Caco-2 (cell line): ENCODE data around the gene DRC7. TPM values are rescaled to one million over a fixed set of nuclear protein-coding genes. Genes with fewer than 3 reads are reported as not detected.

Source experiments
- BruUV-seq: library from RNA; stranded (reverse); fragments of 400-500 nt; replicated peaks from 2 replicates; lab custom pipeline; 2021; lab: Mats Ljungman, UMichigan
- CTCF ChIA-PET: fragments of 300-600 bp; sonication (Branson Sonifier 250); formaldehyde crosslinking; loops from one replicate; lab custom pipeline; 2022; ENCODE audit warnings: antibody characterized with exemption; lab: Charles Lee
- POLR2A ChIA-PET: fragments of 300-600 bp; sonication (Branson Sonifier 250); formaldehyde crosslinking; loops from one replicate; lab custom pipeline; 2022; ENCODE audit warnings: antibody characterized with exemption; lab: Charles Lee
- DNase-seq, 2 experiments: peaks; one replicate each; pipeline versions ENCODE4 v3.0.0 to v3.0.0-alpha.2; 2020 to 2022
- H3K27me3 ChIP-seq: replicated peaks from 2 replicates; pipeline ENCODE4 v1.6.0; 2011; ENCODE audit warnings: low read length; ENCODE audit not compliant: control insufficient read depth, insufficient read depth
- H3K36me3 ChIP-seq: 2 replicates; pipeline ENCODE4 v1.5.1; 2011; ENCODE audit warnings: low read length; ENCODE audit not compliant: control insufficient read depth, insufficient read depth
- H3K4me1 ChIP-seq: fragments of 250-450 bp; sonication (Bioruptor Pico); 2 replicates; pipeline ENCODE4 v1.5.1; 2020; ENCODE audit warnings: mild to moderate bottlenecking
- H3K4me3 ChIP-seq: 2 replicates; pipeline ENCODE4 v1.5.1; 2011; ENCODE audit warnings: low read depth, mild to moderate bottlenecking, control low read depth, low read length
- H3K9me3 ChIP-seq: fragments of 250-450 bp; sonication (Bioruptor Pico); 2 replicates; pipeline ENCODE4 v1.5.1; 2020; ENCODE audit warnings: mild to moderate bottlenecking, moderate library complexity
- H3K27ac Mint-ChIP-seq: one replicate; pipeline ENCODE4 v1.8.0; 2022; ENCODE audit warnings: mixed read lengths; ENCODE audit not compliant: unreplicated experiment
- H3K27me3 Mint-ChIP-seq: one replicate; pipeline ENCODE4 v1.8.0; 2022; ENCODE audit warnings: mixed read lengths; ENCODE audit not compliant: insufficient read depth, unreplicated experiment
- H3K36me3 Mint-ChIP-seq: one replicate; pipeline ENCODE4 v1.8.0; 2022; ENCODE audit warnings: mild to moderate bottlenecking, mixed read lengths; ENCODE audit not compliant: insufficient read depth, unreplicated experiment
- H3K4me1 Mint-ChIP-seq: one replicate; pipeline ENCODE4 v1.8.0; 2022; ENCODE audit warnings: low read depth, mixed read lengths; ENCODE audit not compliant: unreplicated experiment
- H3K4me3 Mint-ChIP-seq: one replicate; pipeline ENCODE4 v1.8.0; 2022; ENCODE audit warnings: mild to moderate bottlenecking, moderate library complexity, mixed read lengths; ENCODE audit not compliant: unreplicated experiment
- H3K9me3 Mint-ChIP-seq: one replicate; pipeline ENCODE4 v1.8.0; 2022; ENCODE audit warnings: mixed read lengths; ENCODE audit not compliant: unreplicated experiment
- CTCF ChIP-seq, 2 experiments: fragments of 200-600 bp in 1 of 2; IDR thresholded peaks; 1 replicate in 1 of 2; 2 replicates in 1 of 2; pipeline versions ENCODE4 v1.5.1 to v1.8.0; 2011 to 2022; ENCODE audit warnings: antibody characterized with exemption in 1 of 2, control low read depth in 1 of 2, inconsistent platforms in 1 of 2, low read depth in 1 of 2, low read length in 1 of 2, mild to moderate bottlenecking in 1 of 2, moderate library complexity in 1 of 2; ENCODE audit not compliant: insufficient read depth in 1 of 2, severe bottlenecking in 1 of 2, unreplicated experiment in 1 of 2
- intact Hi-C: fragments of 100-400 bp; cut with micrococcal nuclease; formaldehyde crosslinking; loops from one replicate; pipeline ENCODE4 v1.10.0; 2022; ENCODE audit not compliant: unreplicated experiment
- total RNA-seq: library from RNA; stranded (reverse); gene quantifications from 2 replicates; pipeline ENCODE4 v1.2.3, GENCODE V29; 2022

Gene DRC7
- total RNA-seq, 1 experiment from 2014 or later, result 1.1 TPM

- peak in 1 of 2 experiments; percentile 34 for DNase-seq
- ChIA-PET POLR2A (interaction anchor here (1.7 kb wide), 1 partner anchor 14 kb away, joined by 7 read pairs; the partner anchor contains the start of gene KATNB1), CTCF (interaction anchor here (0.5 to 1.9 kb wide), 3 partner anchors 13 to 135 kb away, joined by 3 to 9 read pairs (median 3); partner anchors contain the start of gene KATNB1)
- no TSS peak for BruUV-seq
- Histone ChIP-seq H3K27me3 (no peaks in the 10 kb centered on the region), H3K4me1 (peaks cover 4% of the 10 kb centered on the region; the same call in 1 of the 2 replicates), H3K36me3 (no peaks in the 10 kb centered on the region), H3K9me3 (no peaks in the 10 kb centered on the region), H3K4me3 (no peak overlapping the region)
- no peaks in the 10 kb centered on the region for H3K27me3 Mint-ChIP-seq
- TF ChIP-seq CTCF (IDR thresholded peaks at IDR 0.05; ENCODE audit: insufficient read depth in 1 of 2, low read depth in 1 of 2, low read length in 1 of 2, severe bottlenecking in 1 of 2, unreplicated experiment in 1 of 2), result no peak
- peaks cover 6% of the 10 kb centered on the region for H3K36me3 Mint-ChIP-seq
- H3K4me1 Mint-ChIP-seq, result no peaks in the 10 kb centered on the region
- intact Hi-C loops, result no loop called here
- H3K4me3 Mint-ChIP-seq, result no peak overlapping the region
- no peaks in the 10 kb centered on the region for H3K9me3 Mint-ChIP-seq
- H3K27ac Mint-ChIP-seq, result no peak overlapping the region
Observed at GRCh38 chr16:57748596-57748995, 54.0 kb downstream of the DRC7 start.

- no peak for TF ChIP-seq CTCF (IDR thresholded peaks at IDR 0.05; ENCODE audit: insufficient read depth in 1 of 2, low read depth in 1 of 2, low read length in 1 of 2, severe bottlenecking in 1 of 2, unreplicated experiment in 1 of 2)
- Histone ChIP-seq H3K4me3 (no peak overlapping the region), H3K36me3 (no peaks in the 10 kb centered on the region), H3K9me3 (no peaks in the 10 kb centered on the region), H3K27me3 (no peaks in the 10 kb centered on the region), H3K4me1 (peaks cover 4% of the 10 kb centered on the region; the same call in 1 of the 2 replicates)
- BruUV-seq, result no TSS peak
- no peak overlapping the region for H3K4me3 Mint-ChIP-seq
- H3K9me3 Mint-ChIP-seq, result no peaks in the 10 kb centered on the region
- ChIA-PET POLR2A (interaction anchor here (1.7 kb wide), 1 partner anchor 14 kb away, joined by 7 read pairs; the partner anchor contains the start of gene KATNB1), CTCF (interaction anchor here (0.5 to 1.9 kb wide), 2 partner anchors 13 to 134 kb away, joined by 3 to 9 read pairs; partner anchors contain the start of gene KATNB1)
- intact Hi-C loops, result no loop called here
- no peaks in the 10 kb centered on the region for H3K27me3 Mint-ChIP-seq
- peaks cover 4% of the 10 kb centered on the region for H3K4me1 Mint-ChIP-seq
- H3K27ac Mint-ChIP-seq, result no peak overlapping the region
- peaks cover 12% of the 10 kb centered on the region for H3K36me3 Mint-ChIP-seq
- DNase-seq, result no peak
Observed at GRCh38 chr16:57749101-57749692, 54.6 kb downstream of the DRC7 start.

- no peaks in the 10 kb centered on the region for H3K27me3 ChIP-seq
- CTCF ChIA-PET, result no interaction called here
- intact Hi-C loops, result no loop called here
- no peak for TF ChIP-seq CTCF (IDR thresholded peaks at IDR 0.05; ENCODE audit: insufficient read depth in 1 of 2, low read depth in 1 of 2, low read length in 1 of 2, severe bottlenecking in 1 of 2, unreplicated experiment in 1 of 2)
- Mint-ChIP-seq H3K9me3 (no peaks in the 10 kb centered on the region), H3K4me3 (no peak overlapping the region), H3K4me1 (peaks cover 7% of the 10 kb centered on the region), H3K27me3 (no peaks in the 10 kb centered on the region), H3K36me3 (peaks cover 19% of the 10 kb centered on the region), H3K27ac (no peak overlapping the region)
- DNase-seq, result no peak
- BruUV-seq, result no TSS peak
- peaks cover 4% of the 10 kb centered on the region; the same call in 1 of the 2 replicates for H3K4me1 ChIP-seq
- H3K4me3 ChIP-seq, result no peak overlapping the region
- H3K36me3 ChIP-seq, result no peaks in the 10 kb centered on the region
- POLR2A ChIA-PET, result no interaction called here
- H3K9me3 ChIP-seq, result no peaks in the 10 kb centered on the region
Observed at GRCh38 chr16:57749856-57750452, 55.3 kb downstream of the DRC7 start.
